MV-4-11 (cell line): ENCODE measurements around the gene PRSS33.

Source experiments
- DNase-seq: peaks from one replicate; lab custom pipeline; 2025; lab: John Stamatoyannopoulos, UW

The PRSS33 gene

DNA sequence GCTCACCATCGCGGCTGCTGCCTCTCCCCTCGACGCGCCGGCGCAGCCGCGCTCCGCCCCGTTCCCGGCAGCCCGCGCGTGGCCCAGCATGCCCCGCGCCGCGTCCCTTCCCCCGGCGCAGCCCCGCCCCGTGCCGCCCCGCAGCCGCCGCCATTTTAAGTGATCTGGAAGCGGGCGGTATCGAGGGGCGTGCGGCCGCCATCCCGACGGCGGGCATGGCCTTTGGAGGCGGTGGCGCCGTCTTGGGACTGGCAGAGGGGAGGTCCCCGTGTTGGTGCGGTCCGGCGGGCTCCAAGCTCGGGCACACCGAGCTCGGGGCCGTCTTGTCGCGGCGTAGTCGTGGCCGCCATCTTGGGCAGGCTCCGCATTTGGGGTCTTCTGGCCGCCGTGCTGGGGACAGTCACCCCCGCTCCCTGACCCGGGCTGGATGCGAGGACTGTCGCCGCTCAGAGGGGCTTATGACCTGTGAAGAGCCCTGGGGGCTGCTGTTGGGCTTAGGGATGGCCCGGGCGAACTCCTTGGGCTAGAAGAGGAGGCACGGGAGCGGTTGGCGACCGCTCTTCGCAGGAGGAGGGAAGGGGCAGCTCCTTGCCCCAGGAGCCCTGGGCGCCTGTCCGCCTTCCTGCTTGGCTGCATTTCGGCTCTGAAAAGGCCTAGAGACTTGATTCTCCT, 10.0 kb downstream of the PRSS33 start, which contains the start of gene ELOB:
Gene ELOB (minus strand): TSS at position 50 of the 672 bp plus-strand sequence. CDS start 41 bp downstream, at position 9.
- DNase-seq: peak; percentile 67

DNA sequence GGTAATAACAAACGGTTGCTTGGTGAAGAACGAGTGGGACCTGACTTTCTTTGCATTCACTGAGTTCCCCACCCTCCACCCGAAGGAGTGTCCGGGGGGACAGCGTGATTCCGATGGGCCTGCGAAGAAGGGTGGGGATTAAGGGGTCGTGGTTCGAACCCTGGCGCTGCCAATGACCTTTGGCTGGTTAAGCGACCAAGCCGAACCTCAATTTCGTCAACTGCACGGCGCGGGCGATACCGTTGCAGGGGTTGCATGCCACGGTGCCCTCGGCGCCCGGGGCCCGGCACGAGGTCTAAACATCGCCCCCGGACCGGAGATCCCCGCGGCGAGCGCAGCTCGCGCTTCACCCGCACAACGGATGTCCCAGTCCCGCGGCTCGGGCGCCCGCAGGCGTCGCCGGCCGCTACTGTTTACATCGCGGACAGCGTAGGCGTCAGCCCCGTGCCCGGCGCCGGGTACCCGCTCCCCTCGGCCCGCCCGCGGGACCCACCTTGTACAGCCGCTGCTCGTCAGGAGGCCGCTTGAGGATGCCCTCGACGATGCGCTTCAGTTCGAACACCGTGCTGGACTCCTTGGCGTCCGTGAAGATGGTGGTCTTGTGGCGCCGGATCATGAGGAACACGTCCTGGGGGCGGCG, 10.7 kb downstream of the PRSS33 start:
- no peak for DNase-seq

DNA sequence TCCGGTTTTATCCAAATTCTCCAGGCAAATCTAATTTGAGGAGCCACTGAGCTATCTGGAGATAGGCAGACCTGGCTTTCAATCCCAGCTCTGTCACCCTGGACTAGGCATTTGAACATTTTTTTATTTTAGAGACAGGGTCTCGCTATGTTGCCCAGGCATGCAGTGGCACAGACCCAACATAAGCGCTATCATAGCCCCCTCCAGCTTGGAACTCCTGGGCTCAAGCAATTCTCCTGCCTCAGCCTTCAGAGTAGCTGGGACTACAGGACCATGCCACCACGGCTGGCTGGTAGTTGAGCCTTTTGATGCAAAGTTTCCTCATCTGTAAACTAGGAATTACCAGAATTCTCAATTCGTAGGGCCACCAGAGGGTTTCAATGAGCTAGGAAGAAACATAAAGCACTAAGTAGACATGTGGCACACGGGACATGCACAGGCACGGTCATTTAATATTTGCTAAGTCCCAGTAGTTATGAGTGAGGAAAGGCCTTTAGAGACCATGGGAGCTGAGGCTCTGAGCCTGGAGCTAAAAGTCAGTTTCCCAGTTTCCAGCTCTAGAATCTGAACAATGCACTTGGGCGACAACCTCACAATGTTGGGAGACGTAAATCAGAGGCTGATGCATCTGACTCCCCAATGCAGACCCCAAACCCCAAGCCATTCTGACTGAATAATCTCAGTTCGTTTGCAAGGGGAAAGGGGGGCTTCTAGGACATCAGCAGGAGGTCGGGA, 11.4 kb downstream of the PRSS33 start:
- no peak for DNase-seq

DNA sequence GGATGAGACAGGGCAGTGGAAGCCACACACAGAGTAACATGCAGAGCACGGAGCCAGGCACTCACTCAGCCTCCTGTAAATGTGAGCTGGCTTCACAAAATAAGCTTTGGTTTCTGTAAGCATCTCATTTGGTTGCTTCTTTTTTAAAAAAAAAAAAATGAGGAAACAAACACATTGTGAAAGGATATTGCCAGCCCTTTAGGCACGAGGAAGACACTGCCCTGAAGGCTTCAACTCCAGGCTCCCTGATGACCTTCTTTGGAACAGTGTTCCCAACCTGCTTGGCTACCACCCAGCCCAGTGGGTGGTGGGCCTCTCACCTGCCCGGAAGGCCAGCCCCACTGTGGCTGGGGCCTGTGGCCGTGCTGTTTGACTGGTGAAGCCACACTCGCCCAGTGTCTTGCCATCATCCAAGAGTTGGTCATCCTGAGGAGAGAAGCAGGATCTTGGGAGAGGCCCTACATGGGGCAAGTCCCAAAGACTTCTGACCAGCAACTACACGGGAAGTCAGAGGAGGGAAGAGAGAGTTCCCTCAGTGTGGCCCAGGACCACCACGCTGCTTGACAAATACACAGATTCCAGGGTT, 12.1 kb downstream of the PRSS33 start:
- peak; percentile 19 for DNase-seq

DNA sequence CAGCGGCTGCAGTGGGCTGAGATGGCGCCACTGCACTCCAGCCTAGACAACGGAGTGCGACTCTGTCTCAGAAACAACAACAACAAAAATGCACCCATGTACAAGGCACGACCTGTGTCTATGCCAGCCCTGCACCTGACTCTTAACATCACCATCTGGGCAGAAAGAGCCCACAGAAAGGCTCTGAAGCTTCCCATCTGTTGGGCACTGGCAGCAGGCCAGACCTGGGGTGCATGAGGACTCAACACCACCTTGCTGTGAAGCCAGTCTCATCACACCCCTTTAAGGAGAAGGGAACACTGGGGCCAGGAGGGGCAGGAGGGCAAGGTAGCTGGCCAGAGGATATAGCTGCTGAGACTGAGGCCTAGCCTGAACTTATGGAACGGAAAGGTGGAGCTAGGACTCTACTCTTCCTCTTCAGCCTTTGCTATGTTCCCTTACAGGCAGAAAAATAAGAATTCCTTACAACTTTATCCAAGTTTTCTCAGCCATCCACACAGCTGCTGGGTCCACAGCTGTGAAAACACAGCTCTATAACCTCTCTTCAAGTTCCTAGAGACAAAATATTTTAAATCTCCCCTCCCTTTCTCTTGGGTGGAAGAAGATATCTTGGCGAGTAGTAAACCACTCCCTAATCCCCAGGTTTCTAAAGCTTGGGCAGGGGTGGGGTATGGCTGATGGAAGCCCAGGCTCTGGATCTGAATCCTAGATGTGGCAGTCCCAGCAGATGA, 13.0 kb downstream of the PRSS33 start:
- DNase-seq: no peak

DNA sequence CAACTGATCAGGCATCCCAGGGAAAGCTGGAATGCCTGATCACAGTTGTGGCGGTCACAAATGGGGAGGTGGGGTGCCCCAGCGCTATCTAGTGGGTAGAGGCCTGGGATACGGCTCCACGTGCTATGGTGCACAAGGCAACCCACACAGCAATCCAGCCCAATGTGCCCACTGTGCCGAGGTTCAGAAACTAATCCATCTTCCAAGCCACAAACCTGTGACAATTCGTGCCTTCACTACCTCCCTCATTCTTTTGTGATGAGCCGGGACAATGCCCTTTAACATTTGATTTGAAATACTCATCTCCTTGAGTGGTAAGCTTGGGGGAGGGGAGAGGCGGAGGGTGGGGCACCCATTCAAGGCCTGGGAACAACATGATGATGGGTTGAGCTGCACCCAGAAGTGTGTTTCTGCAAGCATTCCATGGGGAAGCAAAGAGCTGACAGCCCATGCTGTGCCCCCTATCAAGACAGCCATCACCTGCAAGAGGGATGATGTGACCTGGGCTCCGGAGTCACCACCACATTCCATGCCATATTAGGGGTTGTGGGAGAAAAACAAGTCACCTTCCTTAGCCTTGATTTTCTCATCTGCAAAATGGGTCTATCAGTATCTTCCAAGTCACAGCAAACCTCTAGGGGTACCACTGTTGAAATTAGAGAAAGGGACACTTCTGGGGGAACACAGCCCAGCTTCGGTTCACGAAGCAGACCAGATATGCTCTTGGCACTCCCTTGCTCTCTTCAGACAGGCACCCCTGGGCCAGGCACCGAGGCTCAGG, 14.0 kb downstream of the PRSS33 start:
- no peak for DNase-seq

DNA sequence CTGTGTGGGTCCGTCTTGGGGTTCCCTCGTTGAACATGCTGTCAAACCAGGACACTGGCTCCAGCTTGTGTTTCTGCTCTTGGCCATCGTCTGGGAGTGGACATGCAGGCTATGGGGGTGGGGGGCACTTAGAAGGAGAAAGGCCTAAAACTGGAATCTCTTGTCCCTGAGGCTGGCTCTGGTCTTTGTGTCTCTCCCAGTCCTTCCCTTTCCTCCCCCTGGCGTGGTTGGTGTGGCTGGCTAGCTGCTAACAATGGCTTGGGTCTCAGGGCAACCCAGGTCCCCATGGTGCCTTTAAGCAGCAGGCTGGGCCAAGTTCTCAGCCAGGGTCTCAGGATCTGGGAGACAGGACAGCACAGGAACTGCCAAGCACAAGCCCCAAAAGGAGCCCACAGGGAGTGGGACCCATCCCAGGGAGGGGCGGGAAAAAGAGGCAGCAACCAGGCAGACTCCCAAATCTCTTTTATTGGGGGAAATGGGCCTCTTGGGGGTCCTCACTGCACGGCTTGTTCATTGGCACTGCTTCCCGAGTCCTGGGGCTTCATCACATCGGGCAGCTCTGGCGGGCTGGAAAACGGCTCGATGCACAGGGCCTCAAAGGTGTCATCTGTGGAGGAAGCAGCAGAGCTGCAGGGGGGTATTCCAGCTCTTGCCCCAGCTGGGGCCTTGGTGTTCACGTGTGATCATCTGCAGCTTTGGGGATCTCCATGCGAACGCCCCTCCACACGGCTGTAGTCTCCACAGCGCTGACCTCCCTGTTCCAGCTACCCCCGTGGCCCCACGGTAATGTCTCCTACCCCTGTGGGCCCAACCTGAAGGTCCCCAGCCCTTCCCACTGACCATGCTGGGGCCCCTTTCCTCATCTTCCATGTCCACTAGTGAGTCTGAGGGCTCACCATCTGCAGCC, 15.6 kb downstream of the PRSS33 start:
- DNase-seq: no peak

DNA sequence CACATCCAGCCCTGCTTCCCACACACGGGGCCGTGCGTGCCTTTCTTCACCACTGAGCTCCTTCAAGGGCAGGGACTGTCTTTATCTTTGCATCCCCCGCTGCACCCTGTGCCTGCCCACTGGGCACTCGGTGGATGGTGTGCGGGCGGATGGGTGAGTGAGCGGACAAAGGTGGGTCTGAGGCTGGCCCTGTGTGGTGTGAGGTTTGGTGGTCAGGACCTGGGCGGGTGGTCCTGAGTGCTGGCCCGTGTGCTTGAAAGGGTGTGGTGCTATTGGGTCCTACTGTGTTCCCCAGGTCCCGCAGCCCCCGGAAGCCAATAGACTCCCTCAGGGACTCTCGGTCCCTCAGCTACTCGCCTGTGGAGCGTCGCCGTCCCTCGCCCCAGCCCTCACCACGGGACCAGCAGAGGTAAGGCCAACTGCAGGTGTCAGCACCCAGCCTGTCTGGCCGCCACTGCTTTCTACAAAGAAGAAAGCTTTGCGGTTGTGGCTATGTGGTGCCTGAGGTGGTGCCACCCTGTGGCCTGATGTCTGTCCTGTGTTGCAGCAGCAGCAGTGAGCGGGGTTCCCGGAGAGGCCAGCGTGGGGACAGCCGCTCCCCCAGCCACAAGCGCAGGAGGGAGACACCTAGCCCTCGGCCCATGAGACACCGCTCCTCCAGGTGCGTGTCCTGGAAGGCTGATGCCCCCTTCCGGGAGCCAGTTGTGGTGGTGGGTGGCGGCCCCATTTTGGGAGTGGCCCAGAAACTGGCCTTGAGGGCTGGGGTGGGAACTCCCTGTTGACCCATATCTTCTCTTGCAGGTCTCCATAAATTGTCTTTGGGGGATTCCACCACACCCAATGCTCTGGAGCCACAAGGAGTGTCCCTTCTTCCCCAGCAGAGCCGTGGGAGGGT, 17.1 kb downstream of the PRSS33 start:
- peak; percentile 40 for DNase-seq

DNA sequence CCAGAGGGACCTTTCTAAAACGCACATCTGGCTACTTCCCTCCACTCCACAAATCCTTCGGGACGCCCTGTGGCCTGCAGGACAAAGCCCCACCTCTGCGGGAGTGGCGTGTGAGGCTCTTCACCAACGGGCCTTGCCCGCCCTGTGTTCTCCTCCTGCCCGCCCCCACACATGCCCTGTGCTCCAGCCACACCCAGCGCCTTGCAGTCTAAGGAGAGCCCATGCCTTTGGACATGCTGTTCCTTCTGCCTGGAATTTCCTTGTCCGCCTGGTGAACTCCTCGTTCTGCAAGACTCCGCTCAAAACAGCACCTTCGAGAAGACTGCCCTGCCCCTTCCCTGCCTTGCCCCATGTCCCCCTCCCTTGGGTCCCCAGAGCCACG, 17.7 kb downstream of the PRSS33 start:
- no peak for DNase-seq

DNA sequence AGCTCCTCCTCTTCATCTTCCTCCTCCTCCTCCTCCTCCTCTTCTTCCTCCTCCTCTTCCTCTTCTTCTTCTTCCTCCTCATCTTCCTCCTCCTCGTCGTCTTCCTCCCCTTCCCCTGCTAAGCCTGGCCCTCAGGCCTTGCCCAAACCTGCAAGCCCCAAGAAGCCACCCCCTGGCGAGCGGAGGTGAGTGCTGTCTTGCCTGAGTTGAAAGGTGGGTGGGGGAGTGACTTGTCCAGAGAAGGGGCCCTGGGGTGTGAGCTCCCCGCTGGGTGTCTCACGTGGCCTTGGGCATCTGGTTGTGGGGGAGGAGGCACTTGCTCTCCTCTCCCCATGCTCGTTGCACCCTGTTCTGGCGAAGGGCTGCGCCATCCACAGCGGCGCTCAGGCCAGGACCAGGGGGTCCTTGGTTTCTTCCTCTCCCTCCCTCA, 18.2 kb downstream of the PRSS33 start:
- DNase-seq: no peak

DNA sequence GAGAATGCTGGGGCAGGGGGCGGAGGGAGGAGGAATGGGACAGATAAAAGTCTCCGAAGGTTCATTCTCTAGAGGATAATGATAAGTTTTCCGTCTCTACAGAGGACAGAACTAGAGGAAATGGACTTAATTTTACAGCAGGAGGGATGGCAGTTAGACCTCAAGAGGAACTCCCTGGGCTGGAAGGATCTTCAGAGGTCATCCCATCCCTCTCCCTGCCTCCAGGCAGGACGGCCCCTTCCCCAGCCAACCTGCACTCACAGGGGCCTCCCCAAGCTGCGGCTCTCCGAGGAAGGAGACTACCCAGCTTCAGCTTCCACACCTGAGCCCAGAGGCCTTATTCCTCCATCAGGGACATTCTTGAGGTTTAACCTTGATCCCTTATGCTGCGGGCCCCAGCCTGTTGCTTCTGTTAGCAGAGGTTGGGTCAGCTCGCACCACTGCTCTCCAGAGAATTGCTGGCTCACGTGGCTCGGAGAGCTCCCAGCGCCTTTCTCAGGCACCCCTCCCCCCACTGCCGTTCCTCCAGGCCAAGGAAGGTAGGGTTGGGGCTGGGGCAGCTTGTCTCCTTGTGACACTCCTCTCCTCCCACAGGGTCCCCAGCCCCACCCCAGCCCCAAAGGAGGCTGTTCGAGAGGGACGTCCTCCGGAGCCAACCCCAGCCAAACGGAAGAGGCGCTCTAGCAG, 18.8 kb downstream of the PRSS33 start:
- no peak for DNase-seq

DNA sequence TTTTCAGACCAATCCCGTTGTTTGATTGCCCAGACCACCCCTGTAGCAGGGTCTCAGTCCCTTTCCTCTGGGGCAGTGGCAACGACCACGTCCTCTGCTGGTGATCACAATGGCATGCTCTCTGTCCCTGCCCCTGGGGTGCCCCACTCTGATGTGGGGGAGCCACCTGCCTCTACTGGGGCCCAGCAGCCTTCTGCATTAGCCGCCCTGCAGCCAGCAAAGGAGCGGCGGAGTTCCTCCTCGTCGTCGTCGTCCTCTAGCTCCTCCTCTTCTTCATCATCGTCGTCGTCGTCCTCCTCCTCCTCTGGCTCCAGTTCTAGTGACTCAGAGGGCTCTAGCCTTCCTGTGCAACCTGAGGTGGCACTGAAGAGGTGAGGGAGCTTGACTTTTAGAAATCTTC, 19.5 kb downstream of the PRSS33 start:
- DNase-seq: no peak

DNA sequence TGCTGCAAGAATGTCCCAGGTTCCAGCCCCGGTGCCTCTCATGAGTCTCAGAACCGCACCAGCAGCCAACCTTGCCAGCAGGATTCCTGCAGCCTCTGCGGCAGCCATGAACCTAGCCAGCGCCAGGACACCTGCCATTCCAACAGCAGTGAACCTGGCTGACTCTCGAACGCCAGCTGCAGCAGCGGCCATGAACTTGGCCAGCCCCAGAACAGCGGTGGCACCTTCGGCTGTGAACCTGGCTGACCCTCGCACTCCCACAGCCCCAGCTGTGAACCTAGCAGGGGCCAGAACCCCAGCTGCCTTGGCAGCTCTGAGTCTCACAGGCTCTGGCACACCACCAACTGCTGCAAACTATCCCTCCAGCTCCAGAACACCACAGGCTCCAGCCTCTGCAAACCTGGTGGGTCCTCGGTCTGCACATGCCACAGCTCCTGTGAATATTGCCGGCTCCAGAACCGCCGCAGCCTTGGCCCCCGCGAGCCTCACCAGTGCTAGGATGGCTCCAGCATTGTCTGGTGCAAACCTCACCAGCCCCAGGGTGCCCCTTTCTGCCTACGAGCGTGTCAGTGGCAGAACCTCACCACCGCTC, 20.1 kb downstream of the PRSS33 start:
- no peak for DNase-seq

DNA sequence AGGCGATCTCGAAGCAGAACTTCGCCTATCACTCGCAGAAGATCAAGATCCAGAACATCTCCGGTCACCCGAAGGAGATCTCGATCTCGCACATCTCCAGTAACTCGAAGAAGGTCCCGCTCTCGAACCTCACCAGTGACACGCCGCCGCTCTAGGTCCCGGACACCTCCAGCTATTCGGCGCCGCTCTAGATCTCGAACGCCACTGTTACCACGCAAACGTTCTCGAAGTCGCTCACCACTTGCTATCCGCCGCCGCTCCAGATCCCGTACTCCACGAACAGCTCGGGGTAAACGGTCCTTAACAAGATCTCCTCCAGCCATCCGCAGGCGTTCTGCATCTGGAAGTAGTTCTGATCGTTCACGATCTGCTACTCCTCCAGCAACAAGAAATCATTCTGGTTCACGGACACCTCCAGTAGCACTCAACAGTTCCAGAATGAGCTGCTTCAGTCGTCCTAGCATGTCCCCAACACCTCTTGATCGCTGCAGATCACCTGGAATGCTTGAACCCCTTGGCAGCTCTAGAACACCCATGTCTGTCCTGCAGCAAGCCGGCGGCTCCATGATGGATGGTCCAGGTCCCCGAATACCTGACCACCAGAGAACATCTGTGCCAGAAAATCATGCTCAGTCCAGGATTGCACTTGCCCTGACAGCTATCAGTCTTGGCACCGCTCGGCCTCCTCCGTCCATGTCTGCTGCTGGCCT, 20.8 kb downstream of the PRSS33 start:
- DNase-seq: no peak

DNA sequence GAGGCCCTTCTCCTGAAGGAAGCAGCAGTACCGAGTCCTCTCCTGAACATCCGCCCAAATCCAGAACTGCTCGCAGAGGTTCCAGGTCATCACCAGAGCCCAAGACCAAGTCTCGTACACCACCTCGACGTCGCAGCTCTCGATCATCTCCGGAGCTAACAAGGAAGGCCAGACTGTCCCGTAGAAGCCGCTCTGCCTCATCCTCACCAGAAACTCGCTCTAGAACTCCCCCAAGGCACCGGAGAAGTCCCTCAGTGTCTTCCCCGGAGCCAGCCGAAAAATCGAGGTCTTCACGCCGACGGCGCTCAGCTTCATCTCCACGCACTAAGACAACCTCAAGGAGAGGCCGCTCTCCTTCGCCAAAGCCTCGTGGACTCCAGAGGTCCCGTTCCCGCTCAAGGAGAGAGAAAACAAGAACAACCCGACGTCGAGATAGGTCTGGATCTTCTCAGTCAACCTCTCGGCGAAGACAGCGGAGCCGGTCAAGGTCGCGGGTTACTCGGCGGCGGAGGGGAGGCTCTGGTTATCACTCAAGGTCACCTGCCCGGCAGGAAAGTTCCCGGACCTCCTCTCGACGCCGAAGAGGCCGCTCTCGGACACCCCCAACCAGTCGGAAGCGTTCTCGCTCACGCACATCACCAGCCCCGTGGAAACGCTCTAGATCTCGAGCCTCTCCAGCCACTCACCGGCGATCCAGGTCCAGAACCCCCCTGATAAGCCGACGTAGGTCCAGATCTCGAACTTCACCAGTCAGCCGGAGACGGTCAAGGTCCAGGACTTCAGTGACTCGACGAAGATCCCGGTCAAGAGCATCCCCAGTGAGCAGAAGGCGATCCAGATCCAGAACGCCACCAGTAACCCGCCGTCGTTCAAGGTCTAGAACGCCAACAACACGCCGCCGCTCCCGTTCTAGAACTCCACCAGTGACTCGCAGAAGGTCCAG, 21.6 kb downstream of the PRSS33 start:
- DNase-seq: no peak

DNA sequence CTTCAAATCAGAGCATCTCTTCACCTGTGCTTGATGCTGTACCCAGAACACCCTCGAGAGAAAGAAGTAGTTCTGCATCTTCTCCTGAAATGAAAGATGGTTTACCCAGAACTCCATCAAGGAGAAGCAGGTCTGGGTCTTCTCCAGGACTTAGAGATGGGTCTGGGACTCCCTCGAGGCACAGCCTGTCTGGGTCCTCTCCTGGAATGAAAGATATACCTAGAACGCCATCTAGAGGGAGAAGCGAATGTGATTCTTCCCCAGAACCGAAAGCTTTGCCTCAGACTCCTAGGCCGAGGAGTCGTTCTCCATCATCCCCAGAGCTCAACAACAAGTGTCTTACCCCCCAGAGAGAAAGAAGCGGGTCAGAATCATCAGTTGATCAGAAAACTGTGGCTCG, 22.6 kb downstream of the PRSS33 start:
- DNase-seq: no peak
